ENCODE data around the gene ANTXR1. TPM values are rescaled to one million over a fixed set of nuclear protein-coding genes. Genes with fewer than 3 reads are reported as not detected.

The ANTXR1 gene
- polyA plus RNA-seq, 1 donor: 29.6 TPM

GRCh38 chr2:69095305-69095704 lies 82.3 kb downstream of the ANTXR1 start:
- H3K4me1 ChIP-seq (ENCODE audit: control insufficient read depth, insufficient read depth, low read length): no peaks in the 10 kb centered on the region
- peak in 1 of 2 donors; percentile 33 for DNase-seq
- H3K4me3 ChIP-seq (ENCODE audit: low read length): no peak overlapping the region
- no CpG with 5 or more reads among the region's 2 CpGs for WGBS (ENCODE audit: insufficient coverage, low lambda C conversion rate)
- H3K27ac ChIP-seq (ENCODE audit: low read length): no peak overlapping the region
- H3K36me3 ChIP-seq (ENCODE audit: control insufficient read depth, insufficient read depth, low read length): no peaks in the 10 kb centered on the region
- H3K9me3 ChIP-seq (ENCODE audit: control insufficient read depth, low read depth, low read length): no peaks in the 10 kb centered on the region
- H3K27me3 ChIP-seq (ENCODE audit: control insufficient read depth, insufficient read depth, low read length): no peaks in the 10 kb centered on the region

- Histone ChIP-seq H3K4me1 (ENCODE audit: control insufficient read depth, insufficient read depth, low read length) (no peaks in the 10 kb centered on the region), H3K4me3 (ENCODE audit: low read length) (no peak overlapping the region), H3K9me3 (ENCODE audit: control insufficient read depth, low read depth, low read length) (no peaks in the 10 kb centered on the region), H3K27ac (ENCODE audit: low read length) (no peak overlapping the region), H3K27me3 (ENCODE audit: control insufficient read depth, insufficient read depth, low read length) (no peaks in the 10 kb centered on the region), H3K36me3 (ENCODE audit: control insufficient read depth, insufficient read depth, low read length) (no peaks in the 10 kb centered on the region)
- DNase-seq: no peak
- WGBS (ENCODE audit: insufficient coverage, low lambda C conversion rate): 80% methylated on average over 1 of the region's 2 CpGs
Measured at GRCh38 chr2:69096326-69097095, 83.5 kb downstream of the ANTXR1 start.

GRCh38 chr2:69097148-69097610 lies 84.2 kb downstream of the ANTXR1 start:
- H3K36me3 ChIP-seq (ENCODE audit: control insufficient read depth, insufficient read depth, low read length): no peaks in the 10 kb centered on the region
- H3K4me1 ChIP-seq (ENCODE audit: control insufficient read depth, insufficient read depth, low read length): no peaks in the 10 kb centered on the region
- no peak overlapping the region for H3K4me3 ChIP-seq (ENCODE audit: low read length)
- H3K27ac ChIP-seq (ENCODE audit: low read length): no peak overlapping the region
- 21% methylated on average over 2 of the region's 2 CpGs for WGBS (ENCODE audit: insufficient coverage, low lambda C conversion rate)
- no peaks in the 10 kb centered on the region for H3K27me3 ChIP-seq (ENCODE audit: control insufficient read depth, insufficient read depth, low read length)
- no peaks in the 10 kb centered on the region for H3K9me3 ChIP-seq (ENCODE audit: control insufficient read depth, low read depth, low read length)
- DNase-seq: peak in 1 of 2 donors; percentile 9

- Histone ChIP-seq H3K27me3 (ENCODE audit: control insufficient read depth, insufficient read depth, low read length) (no peaks in the 10 kb centered on the region), H3K4me1 (ENCODE audit: control insufficient read depth, insufficient read depth, low read length) (no peaks in the 10 kb centered on the region), H3K9me3 (ENCODE audit: control insufficient read depth, low read depth, low read length) (no peaks in the 10 kb centered on the region), H3K4me3 (ENCODE audit: low read length) (no peak overlapping the region), H3K27ac (ENCODE audit: low read length) (no peak overlapping the region), H3K36me3 (ENCODE audit: control insufficient read depth, insufficient read depth, low read length) (peaks cover 4% of the 10 kb centered on the region)
- 89% methylated on average over 1 of the region's 2 CpGs for WGBS (ENCODE audit: insufficient coverage, low lambda C conversion rate)
- DNase-seq: no peak
Measured at GRCh38 chr2:69097891-69098655, 85.1 kb downstream of the ANTXR1 start.

GRCh38 chr2:69099541-69099940 lies 86.6 kb downstream of the ANTXR1 start:
- DNase-seq: no peak
- H3K27ac ChIP-seq (ENCODE audit: low read length): no peak overlapping the region

GRCh38 chr2:69100220-69100723 lies 87.3 kb downstream of the ANTXR1 start:
- Histone ChIP-seq H3K36me3 (ENCODE audit: control insufficient read depth, insufficient read depth, low read length) (peaks cover 4% of the 10 kb centered on the region), H3K4me1 (ENCODE audit: control insufficient read depth, insufficient read depth, low read length) (no peaks in the 10 kb centered on the region), H3K4me3 (ENCODE audit: low read length) (no peak overlapping the region), H3K27me3 (ENCODE audit: control insufficient read depth, insufficient read depth, low read length) (no peaks in the 10 kb centered on the region), H3K9me3 (ENCODE audit: control insufficient read depth, low read depth, low read length) (no peaks in the 10 kb centered on the region), H3K27ac (ENCODE audit: low read length) (no peak overlapping the region)
- WGBS (ENCODE audit: insufficient coverage, low lambda C conversion rate): no CpG with 5 or more reads among the region's 4 CpGs
- no peak for DNase-seq

More at GRCh38 chr2:69099541-69099940, 86.6 kb downstream of the ANTXR1 start:
- no peaks in the 10 kb centered on the region for H3K27me3 ChIP-seq (ENCODE audit: control insufficient read depth, insufficient read depth, low read length)
- H3K36me3 ChIP-seq (ENCODE audit: control insufficient read depth, insufficient read depth, low read length): peaks cover 4% of the 10 kb centered on the region
- H3K4me3 ChIP-seq (ENCODE audit: low read length): no peak overlapping the region
- H3K4me1 ChIP-seq (ENCODE audit: control insufficient read depth, insufficient read depth, low read length): no peaks in the 10 kb centered on the region
- H3K9me3 ChIP-seq (ENCODE audit: control insufficient read depth, low read depth, low read length): no peaks in the 10 kb centered on the region

- Histone ChIP-seq H3K4me3 (ENCODE audit: low read length) (no peak overlapping the region), H3K27ac (ENCODE audit: low read length) (no peak overlapping the region)
- 100% methylated on average over 2 of the region's 3 CpGs for WGBS (ENCODE audit: insufficient coverage, low lambda C conversion rate)
Measured at GRCh38 chr2:69102041-69102593, 89.1 kb downstream of the ANTXR1 start.

GRCh38 chr2:69103419-69103818 lies 90.4 kb downstream of the ANTXR1 start:
- no peak overlapping the region for H3K27ac ChIP-seq (ENCODE audit: low read length)
- no peaks in the 10 kb centered on the region for H3K4me1 ChIP-seq (ENCODE audit: control insufficient read depth, insufficient read depth, low read length)
- no peak for DNase-seq
- no peak overlapping the region for H3K4me3 ChIP-seq (ENCODE audit: low read length)
- WGBS (ENCODE audit: insufficient coverage, low lambda C conversion rate): 100% methylated on average over 1 of the region's 5 CpGs
- H3K9me3 ChIP-seq (ENCODE audit: control insufficient read depth, low read depth, low read length): no peaks in the 10 kb centered on the region
- peaks cover 4% of the 10 kb centered on the region for H3K36me3 ChIP-seq (ENCODE audit: control insufficient read depth, insufficient read depth, low read length)
- no peaks in the 10 kb centered on the region for H3K27me3 ChIP-seq (ENCODE audit: control insufficient read depth, insufficient read depth, low read length)

More at GRCh38 chr2:69102041-69102593, 89.1 kb downstream of the ANTXR1 start:
- no peaks in the 10 kb centered on the region for H3K27me3 ChIP-seq (ENCODE audit: control insufficient read depth, insufficient read depth, low read length)
- H3K36me3 ChIP-seq (ENCODE audit: control insufficient read depth, insufficient read depth, low read length): peaks cover 4% of the 10 kb centered on the region
- no peak for DNase-seq
- no peaks in the 10 kb centered on the region for H3K4me1 ChIP-seq (ENCODE audit: control insufficient read depth, insufficient read depth, low read length)
- H3K9me3 ChIP-seq (ENCODE audit: control insufficient read depth, low read depth, low read length): no peaks in the 10 kb centered on the region

- no peak for DNase-seq
- WGBS (ENCODE audit: insufficient coverage, low lambda C conversion rate): no CpG with 5 or more reads among the region's 3 CpGs
- Histone ChIP-seq H3K36me3 (ENCODE audit: control insufficient read depth, insufficient read depth, low read length) (peaks cover 4% of the 10 kb centered on the region), H3K4me3 (ENCODE audit: low read length) (no peak overlapping the region), H3K27ac (ENCODE audit: low read length) (no peak overlapping the region), H3K9me3 (ENCODE audit: control insufficient read depth, low read depth, low read length) (no peaks in the 10 kb centered on the region), H3K27me3 (ENCODE audit: control insufficient read depth, insufficient read depth, low read length) (no peaks in the 10 kb centered on the region), H3K4me1 (ENCODE audit: control insufficient read depth, insufficient read depth, low read length) (no peaks in the 10 kb centered on the region)
Measured at GRCh38 chr2:69104261-69104660, 91.3 kb downstream of the ANTXR1 start.

GRCh38 chr2:69109255-69109654 lies 96.3 kb downstream of the ANTXR1 start:
- no peaks in the 10 kb centered on the region for H3K9me3 ChIP-seq (ENCODE audit: control insufficient read depth, low read depth, low read length)
- H3K27me3 ChIP-seq (ENCODE audit: control insufficient read depth, insufficient read depth, low read length): no peaks in the 10 kb centered on the region
- DNase-seq: no peak
- no peak overlapping the region for H3K27ac ChIP-seq (ENCODE audit: low read length)
- H3K36me3 ChIP-seq (ENCODE audit: control insufficient read depth, insufficient read depth, low read length): no peaks in the 10 kb centered on the region
- H3K4me1 ChIP-seq (ENCODE audit: control insufficient read depth, insufficient read depth, low read length): no peaks in the 10 kb centered on the region
- H3K4me3 ChIP-seq (ENCODE audit: low read length): no peak overlapping the region
- 93% methylated on average over 3 of the region's 4 CpGs for WGBS (ENCODE audit: insufficient coverage, low lambda C conversion rate)
